Measurements from ENCODE around the gene IFNA6. TPM values are rescaled to one million over a fixed set of nuclear protein-coding genes. Genes with fewer than 3 reads are reported as not detected.
"Not testable (repeated sequence)": the region's sequence is repeated elsewhere in the genome, so short reads cannot be mapped to it uniquely, and the experiment has no call there.

IFNA6 gene
- total RNA-seq = not detected

GRCh38 chr9:21350787-21351186 is at the start of gene IFNA6:
Gene IFNA6 (minus strand): TSS chr9:21350887. CDS start chr9:21350887, 0 bp downstream.
- DNase-seq (ENCODE audit: low spot score) = no peak

DNA sequence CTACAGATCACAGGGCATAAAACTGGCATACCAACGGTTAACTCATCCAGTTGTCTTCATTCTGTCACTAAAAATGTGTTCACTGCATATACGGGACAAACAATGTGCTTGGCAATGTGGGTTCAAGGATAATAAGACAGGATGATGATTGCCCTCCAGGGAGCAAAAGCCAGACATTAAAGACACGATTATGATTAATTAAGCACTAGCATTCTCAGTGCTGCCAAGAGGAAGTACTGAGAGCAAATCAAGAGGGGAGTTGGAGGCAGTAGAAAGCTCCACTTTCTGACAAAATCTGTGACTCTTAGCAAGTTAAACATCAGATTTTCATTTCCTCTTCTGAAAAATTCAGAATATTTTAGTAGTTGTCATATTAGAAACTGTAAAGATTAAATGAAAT is 49.3 kb upstream of the IFNA6 start:
- DNase-seq (ENCODE audit: low spot score) = no peak

GRCh38 chr9:21398955-21399489 is 48.3 kb upstream of the IFNA6 start:
- DNase-seq (ENCODE audit: low spot score) = no peak

DNA sequence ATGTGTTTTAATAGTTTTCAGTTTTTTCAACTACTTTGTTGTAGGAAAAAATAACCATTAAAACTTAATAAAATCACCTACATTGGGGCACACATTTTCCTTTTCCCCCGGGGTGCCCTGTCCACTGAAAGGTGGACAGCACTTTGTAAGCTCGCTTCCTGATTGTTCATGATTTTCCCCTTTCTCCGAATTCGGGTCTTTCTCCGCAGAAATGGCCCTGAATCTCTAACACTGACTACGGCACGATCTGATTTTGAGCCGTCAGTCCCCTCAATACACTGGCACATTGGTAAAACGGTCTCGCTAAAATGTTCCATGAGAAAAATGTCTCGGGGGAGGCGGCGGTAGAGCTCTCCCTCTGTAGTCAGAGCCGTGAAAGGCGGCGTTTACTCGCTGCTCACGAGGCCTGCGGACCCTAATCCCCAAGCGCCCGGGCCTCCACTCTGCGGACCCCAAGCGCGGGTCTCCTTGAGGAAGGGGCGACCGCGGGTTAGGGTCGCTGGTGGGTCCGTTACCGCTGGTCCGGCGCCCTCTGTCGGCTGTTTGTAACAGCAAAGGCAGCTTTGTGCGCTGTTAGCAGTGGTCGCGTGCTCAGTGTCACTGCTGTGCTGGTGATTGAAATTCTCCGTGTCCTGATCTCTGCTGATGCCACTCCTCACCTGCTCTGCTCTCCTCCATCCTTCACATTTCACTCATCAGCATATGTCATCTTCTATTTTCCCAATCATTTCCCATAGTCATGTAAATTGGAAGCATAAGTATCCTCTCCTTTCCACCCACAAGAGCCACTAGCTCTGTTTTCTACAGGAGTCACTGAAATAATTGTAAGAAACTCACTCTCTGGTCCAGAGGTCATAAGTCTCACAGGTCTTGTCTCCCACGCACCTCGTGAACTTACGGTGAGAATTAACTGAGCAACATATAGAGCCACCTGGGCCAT is 45.4 kb upstream of the IFNA6 start:
- peak; percentile 29 for DNase-seq (ENCODE audit: low spot score)

GRCh38 chr9:21392270-21392669 is 41.6 kb upstream of the IFNA6 start:
- no peak for DNase-seq (ENCODE audit: low spot score)

DNA sequence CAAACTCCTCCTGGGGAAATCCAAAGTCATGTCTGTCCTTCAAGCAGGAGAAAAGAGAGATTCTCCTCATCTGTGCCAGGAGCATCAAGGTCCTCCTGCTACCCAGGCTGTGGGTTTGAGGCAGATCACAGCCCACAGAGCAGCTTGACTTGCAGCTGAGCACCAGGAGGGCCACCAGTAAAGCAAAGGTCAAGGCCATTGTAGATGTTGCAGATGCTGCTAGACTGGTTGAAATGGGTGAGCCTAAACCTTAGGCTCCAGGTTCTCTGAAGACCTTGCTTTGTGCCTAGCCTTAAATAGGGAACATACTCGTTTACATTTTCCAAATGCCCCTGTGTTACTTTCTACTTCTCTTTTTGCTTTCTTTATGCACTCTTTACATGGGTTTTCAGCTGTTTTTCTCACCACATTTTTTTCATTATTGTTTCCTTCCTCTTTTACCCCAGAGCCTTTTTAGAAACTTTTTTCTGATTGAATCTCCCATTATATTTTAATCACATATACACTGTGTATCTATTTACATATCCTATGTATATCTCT is 34.5 kb upstream of the IFNA6 start, which contains the start of gene IFNA2:
Gene IFNA2 (minus strand): TSS at position 268 of the 540 bp plus-strand sequence. CDS start 69 bp downstream, at position 199.
- DNase-seq (ENCODE audit: low spot score) = no peak

GRCh38 chr9:21383627-21384026 is 32.9 kb upstream of the IFNA6 start:
- DNase-seq (ENCODE audit: low spot score) = no peak

GRCh38 chr9:21381448-21382339 is 31.0 kb upstream of the IFNA6 start:
- no peak for DNase-seq (ENCODE audit: low spot score)

GRCh38 chr9:21371467-21371866 is 20.8 kb upstream of the IFNA6 start:
- not testable (repeated sequence) for DNase-seq (ENCODE audit: low spot score)

GRCh38 chr9:21367957-21368356 is 17.3 kb upstream of the IFNA6 start, which contains the start of gene IFNA13:
Gene IFNA13 (minus strand): TSS chr9:21368057. CDS start chr9:21368010, 47 bp downstream.
- no peak for DNase-seq (ENCODE audit: low spot score)

DNA sequence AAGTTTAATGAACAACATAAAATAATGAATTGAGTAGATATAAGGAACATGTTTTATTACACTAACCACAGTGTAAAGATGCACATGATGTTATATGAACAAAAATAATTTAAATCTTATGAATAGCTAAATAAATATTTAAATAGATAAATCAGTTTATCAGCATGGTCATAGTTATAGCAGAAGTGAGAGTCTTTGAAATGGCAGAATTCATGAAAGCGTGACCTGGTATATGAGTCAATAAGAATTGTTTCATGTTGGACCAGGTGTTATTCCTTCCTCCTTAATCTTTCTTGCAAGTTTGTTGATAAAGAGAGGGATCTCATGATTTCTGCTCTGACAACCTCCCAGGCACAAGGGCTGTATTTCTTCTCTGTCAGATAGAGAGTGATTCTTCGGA is 16.5 kb upstream of the IFNA6 start:
- not testable (repeated sequence) for DNase-seq (ENCODE audit: low spot score)

DNA sequence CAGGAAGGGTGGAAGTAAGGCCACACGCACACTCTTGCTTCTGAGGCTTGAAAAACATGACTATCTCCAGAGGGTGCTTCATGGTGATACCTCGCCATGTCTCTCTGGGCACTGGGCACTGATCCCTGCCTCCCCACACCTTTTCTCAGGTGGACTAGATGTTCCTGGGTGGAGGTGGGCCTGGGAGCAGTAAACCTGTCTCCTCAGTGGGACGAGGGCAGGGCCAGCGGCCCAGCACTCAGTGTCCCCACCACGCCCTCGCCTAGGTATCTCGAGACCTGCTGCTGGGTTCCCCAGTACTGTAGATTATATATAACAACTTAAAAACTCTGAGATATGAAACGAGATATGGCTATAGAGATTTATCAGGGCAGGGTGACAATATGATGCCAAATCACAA is 11.6 kb upstream of the IFNA6 start:
- no peak for DNase-seq (ENCODE audit: low spot score)

DNA sequence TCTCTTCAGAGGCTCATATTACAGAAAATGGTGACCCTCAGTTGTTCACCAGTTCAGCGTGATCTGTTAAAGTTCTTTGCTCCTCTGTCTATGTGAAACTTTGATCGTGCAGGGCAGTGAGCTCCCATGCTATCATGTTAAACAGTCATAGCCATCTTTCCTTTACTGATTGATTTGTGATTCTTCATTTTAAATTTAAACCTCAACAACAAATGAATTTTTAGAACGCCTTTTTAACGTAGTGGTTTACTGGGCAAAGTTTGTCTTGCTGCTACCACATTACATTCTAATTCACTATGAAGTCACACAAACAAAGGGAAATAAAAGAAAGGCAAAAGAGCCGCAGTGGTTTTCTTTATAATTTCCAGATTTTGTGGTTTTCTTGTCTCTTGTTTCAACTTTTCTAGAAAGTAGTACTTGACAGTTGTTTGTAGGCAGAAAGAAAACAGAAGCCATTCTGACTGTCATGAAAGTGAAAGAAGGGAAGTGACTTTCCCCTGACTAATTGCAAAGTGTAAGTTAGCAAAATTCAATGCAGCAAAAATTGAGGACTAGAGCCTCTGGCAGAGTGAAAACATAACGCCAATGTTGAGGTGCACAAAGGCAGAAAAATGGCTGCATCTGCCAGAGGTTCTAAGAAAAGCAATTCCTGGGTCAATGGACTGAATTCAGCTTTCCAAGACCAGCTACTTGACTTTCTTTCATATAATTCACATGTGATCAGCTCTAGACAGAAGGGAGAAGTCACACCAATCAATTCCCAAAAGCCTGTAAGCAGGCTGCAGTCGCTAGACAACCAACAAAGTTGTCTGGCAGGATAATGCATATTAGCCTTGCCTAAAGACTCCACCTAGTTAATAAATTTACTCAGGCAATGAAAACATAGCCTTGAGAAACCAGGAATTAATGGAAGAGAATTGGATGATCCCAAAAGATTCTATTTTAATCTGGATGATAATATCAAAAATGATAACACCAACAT is 7.1 kb upstream of the IFNA6 start:
- no peak for DNase-seq (ENCODE audit: low spot score)

DNA sequence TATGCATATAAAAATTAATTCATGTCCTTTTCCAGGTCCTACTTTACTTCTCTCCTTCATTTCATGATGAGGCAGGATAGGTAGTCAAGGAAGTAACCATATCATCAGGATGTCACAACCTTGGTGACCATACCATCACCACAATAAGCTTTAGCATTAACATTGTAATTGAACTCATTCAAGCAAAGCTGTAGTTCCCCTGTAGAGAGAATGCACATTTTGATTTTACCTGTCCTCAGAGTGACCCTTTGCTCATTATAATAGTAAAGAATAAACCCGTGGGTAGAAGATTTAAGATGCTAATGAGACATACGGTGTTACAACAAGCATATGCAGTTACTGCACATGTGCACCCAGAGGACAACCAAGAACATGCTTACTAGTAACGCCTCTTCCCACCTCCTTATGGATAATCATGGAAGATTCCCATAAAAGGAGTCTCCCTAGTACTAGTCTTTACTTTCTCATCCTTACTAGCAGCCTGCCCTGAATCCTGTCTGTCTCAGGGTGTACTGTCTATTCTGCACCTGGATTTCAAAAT is 2.2 kb downstream of the IFNA6 start:
- no peak for DNase-seq (ENCODE audit: low spot score)

DNA sequence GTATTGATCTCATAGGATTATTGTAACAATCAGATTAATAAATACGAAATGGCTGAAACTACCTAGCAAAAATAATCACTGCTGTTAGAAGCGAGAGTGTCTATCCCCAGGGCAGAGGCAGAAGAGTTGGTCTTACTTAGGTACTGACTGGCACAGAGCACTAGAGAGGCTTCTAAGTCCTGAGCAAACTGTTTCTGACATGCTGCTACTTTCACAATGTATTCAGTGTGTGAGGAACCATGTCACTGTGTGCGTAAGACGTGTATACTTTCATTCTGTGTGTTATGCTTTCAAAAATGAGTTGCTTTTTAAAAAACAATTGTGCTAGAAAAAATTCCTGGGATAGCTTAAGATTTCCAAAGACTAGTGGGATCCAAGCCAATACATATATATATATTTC is 10.0 kb downstream of the IFNA6 start:
- DNase-seq (ENCODE audit: low spot score) = no peak

DNA sequence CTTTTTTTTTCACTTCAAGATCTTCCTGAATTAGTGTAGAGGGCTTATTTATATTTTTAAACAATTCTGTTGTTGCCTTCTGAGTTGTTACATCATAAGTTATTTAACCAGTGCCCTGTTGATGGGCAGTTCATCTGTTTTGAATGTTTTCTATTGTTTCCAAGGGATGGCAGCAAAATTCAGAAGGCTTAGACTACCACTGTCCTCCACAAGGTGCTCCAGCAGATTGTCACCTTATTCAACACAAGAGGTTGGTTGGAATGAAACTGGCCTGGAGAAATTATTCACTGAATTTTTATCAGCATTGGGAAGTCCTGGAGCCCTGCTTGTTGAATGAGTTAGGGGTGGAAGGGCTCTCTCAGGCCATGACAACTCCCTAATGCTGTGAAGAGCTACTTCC is 14.2 kb downstream of the IFNA6 start:
- no peak for DNase-seq (ENCODE audit: low spot score)

- DNase-seq (ENCODE audit: low spot score) = peak; percentile 93
Observed at GRCh38 chr9:21334701-21335632, 15.7 kb downstream of the IFNA6 start, which contains the start of gene KLHL9. Gene KLHL9 (minus strand): TSS chr9:21335404. CDS start chr9:21334859, 545 bp downstream.

- no peak for DNase-seq (ENCODE audit: low spot score)
Observed at GRCh38 chr9:21333226-21333625, 17.5 kb downstream of the IFNA6 start.
